Measurements from ENCODE around the gene GRM4.

The GRM4 gene

DNA sequence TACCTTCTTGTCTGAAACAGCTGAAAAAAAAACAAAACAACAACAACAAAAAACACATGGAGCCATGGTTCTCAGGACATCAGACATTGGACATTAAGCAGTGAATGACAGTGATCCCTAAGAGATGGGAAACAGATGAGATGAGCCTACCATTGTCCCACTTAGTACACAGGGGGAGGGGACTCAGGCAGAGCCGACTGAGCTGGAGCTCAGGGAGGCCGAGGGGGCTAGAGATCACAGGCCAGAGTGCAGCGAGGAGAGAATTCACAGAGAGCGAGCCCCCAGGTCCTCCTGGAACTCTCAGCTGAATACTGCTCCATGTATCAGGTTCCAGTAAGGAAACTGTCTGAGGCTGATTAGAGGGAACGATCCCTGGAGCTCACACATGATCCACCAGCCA lies 134.6 kb downstream of the GRM4 start:
- no peak for DNase-seq
- 72% methylated on average over 5 of the region's 5 CpGs for WGBS

DNA sequence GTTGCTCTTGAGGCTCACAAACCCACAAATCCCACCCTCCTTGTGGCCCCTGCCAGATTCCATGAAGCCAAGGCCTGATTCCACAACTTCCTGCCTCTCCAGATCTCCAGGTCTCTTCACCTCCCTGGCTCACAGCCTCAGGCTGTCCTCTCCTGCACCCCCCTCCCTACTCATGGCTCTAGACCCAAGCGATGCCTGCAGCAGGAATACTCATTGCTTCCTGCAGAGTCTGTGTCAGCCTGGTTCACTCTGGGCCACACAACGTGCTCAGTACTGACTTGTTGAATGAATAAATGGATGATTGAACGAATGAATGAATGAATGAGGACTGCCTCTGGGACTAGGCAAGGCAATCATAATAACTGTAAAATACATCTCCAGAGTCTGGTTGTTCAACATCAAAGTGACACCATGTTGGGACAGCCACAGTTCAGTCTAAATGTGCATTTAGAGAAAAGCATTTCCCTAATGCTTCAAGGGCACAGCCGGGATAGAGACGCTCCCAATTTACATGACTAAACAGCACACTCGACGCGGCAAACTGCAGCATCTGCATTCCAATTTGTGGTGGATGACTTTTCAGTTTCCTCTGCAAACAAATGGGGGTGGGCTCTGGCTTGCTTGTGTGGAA lies 139.9 kb downstream of the GRM4 start:
- H2AFZ ChIP-seq (ENCODE audit: low read depth, low read length), result no peak overlapping the region
- H2BK12ac ChIP-seq (ENCODE audit: low read length in 2 of 2), result no peak overlapping the region
- H4K91ac ChIP-seq (ENCODE audit: low read length), result no peak overlapping the region
- H4K8ac ChIP-seq (ENCODE audit: low read length), result no peak overlapping the region
- no peak overlapping the region for H2BK120ac ChIP-seq (ENCODE audit: low read depth, low read length)
- no peak overlapping the region for H3K14ac ChIP-seq (ENCODE audit: low read length in 2 of 2)
- H3K18ac ChIP-seq (ENCODE audit: low read depth in 1 of 2, low read length in 2 of 2), result no peak overlapping the region
- no peak overlapping the region for H2AK5ac ChIP-seq (ENCODE audit: low read length, severe bottlenecking)
- no peak overlapping the region for H3K4me3 ChIP-seq (ENCODE audit: insufficient read depth in 1 of 2, low read depth in 1 of 2, low read length in 2 of 2)
- no peak overlapping the region for H3K23ac ChIP-seq (ENCODE audit: low read length in 2 of 2)
- H3K27ac ChIP-seq (ENCODE audit: low read length, poor library complexity, severe bottlenecking), result no peak overlapping the region
- peaks cover 20 to 56% of the 10 kb centered on the region in 2 experiments for H3K27me3 ChIP-seq (ENCODE audit: control insufficient read depth in 1 of 2, insufficient read depth in 1 of 2, low read length in 2 of 2)
- DNase-seq, result no peak
- no peak overlapping the region for H3K9ac ChIP-seq (ENCODE audit: low read length)
- no peaks in the 10 kb centered on the region for H3K4me1 ChIP-seq (ENCODE audit: control insufficient read depth, insufficient read depth, low read depth, low read length)
- H2BK15ac ChIP-seq (ENCODE audit: low read depth, poor library complexity, severe bottlenecking), result no peak overlapping the region
- 27% methylated on average over 8 of the region's 8 CpGs for WGBS
- no peak overlapping the region for H3K4me2 ChIP-seq (ENCODE audit: low read length, poor library complexity, severe bottlenecking)
- H3K79me1 ChIP-seq (replicated peaks; ENCODE audit: low read length, poor library complexity, severe bottlenecking), result no peaks in the 10 kb centered on the region
- H3K9me3 ChIP-seq (ENCODE audit: control insufficient read depth, low read length), result peaks cover 45% of the 10 kb centered on the region
- no peak overlapping the region for H3K4ac ChIP-seq (ENCODE audit: low read depth in 1 of 2, low read length in 2 of 2)
- H3K36me3 ChIP-seq (ENCODE audit: control insufficient read depth in 1 of 2, insufficient read depth in 2 of 2, low read depth in 1 of 2, low read length in 2 of 2), result no peaks in the 10 kb centered on the region
- H2BK5ac ChIP-seq (ENCODE audit: low read depth, low read length, poor library complexity, severe bottlenecking), result no peak overlapping the region

More for the DNA sequence above, 134.6 kb downstream of the GRM4 start:
- Histone ChIP-seq H3K4me2 (ENCODE audit: low read length, poor library complexity, severe bottlenecking) (no peak overlapping the region), H2BK15ac (ENCODE audit: low read depth, poor library complexity, severe bottlenecking) (no peak overlapping the region), H3K27ac (ENCODE audit: low read length, poor library complexity, severe bottlenecking) (no peak overlapping the region), H3K9me3 (ENCODE audit: control insufficient read depth, low read length) (peaks cover 47% of the 10 kb centered on the region), H2BK5ac (ENCODE audit: low read depth, low read length, poor library complexity, severe bottlenecking) (no peak overlapping the region), H2AK5ac (ENCODE audit: low read length, severe bottlenecking) (no peak overlapping the region), H2BK12ac (ENCODE audit: low read length in 2 of 2) (no peak overlapping the region), H3K79me1 (replicated peaks; ENCODE audit: low read length, poor library complexity, severe bottlenecking) (no peaks in the 10 kb centered on the region), H3K4ac (ENCODE audit: low read depth in 1 of 2, low read length in 2 of 2) (no peak overlapping the region), H3K9ac (ENCODE audit: low read length) (no peak overlapping the region), H2AFZ (ENCODE audit: low read depth, low read length) (no peak overlapping the region), H3K18ac (ENCODE audit: low read depth in 1 of 2, low read length in 2 of 2) (no peak overlapping the region), H4K8ac (ENCODE audit: low read length) (no peak overlapping the region), H3K27me3 (ENCODE audit: control insufficient read depth in 1 of 2, insufficient read depth in 1 of 2, low read length in 2 of 2) (peaks cover 19 to 53% of the 10 kb centered on the region in 2 experiments), H4K91ac (ENCODE audit: low read length) (no peak overlapping the region), H3K4me1 (ENCODE audit: control insufficient read depth, insufficient read depth, low read depth, low read length) (no peaks in the 10 kb centered on the region), H3K23ac (ENCODE audit: low read length in 2 of 2) (no peak overlapping the region), H2BK120ac (ENCODE audit: low read depth, low read length) (no peak overlapping the region), H3K36me3 (ENCODE audit: control insufficient read depth in 1 of 2, insufficient read depth in 2 of 2, low read depth in 1 of 2, low read length in 2 of 2) (no peaks in the 10 kb centered on the region), H3K4me3 (ENCODE audit: insufficient read depth in 1 of 2, low read depth in 1 of 2, low read length in 2 of 2) (no peak overlapping the region), H3K14ac (ENCODE audit: low read length in 2 of 2) (no peak overlapping the region)

DNA sequence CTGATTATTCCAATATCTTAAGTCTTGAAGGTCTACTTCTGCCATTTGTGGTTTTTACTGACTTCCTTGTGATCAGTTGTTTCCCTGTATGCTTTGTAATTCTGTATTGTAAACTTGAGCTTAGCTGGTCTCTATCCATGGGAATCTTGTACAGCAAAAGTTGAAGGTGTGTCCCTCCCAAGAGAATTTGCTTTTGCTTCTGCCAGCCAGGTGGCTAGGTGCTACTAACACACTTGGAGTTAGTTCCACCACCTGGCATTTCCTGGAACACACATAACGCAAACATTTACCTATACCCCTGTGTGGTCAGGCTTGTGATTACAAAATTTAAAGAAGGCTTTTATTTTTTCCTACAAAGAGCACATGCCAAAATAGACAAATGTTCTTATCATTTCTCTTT lies 141.2 kb downstream of the GRM4 start:
- Histone ChIP-seq H3K4me3 (ENCODE audit: insufficient read depth in 1 of 2, low read depth in 1 of 2, low read length in 2 of 2) (no peak overlapping the region), H2BK12ac (ENCODE audit: low read length in 2 of 2) (no peak overlapping the region), H3K14ac (ENCODE audit: low read length in 2 of 2) (no peak overlapping the region), H2BK15ac (ENCODE audit: low read depth, poor library complexity, severe bottlenecking) (no peak overlapping the region), H3K4me2 (ENCODE audit: low read length, poor library complexity, severe bottlenecking) (no peak overlapping the region), H3K4ac (ENCODE audit: low read depth in 1 of 2, low read length in 2 of 2) (no peak overlapping the region), H3K27me3 (ENCODE audit: control insufficient read depth in 1 of 2, insufficient read depth in 1 of 2, low read length in 2 of 2) (peaks cover 20 to 54% of the 10 kb centered on the region in 2 experiments), H2BK5ac (ENCODE audit: low read depth, low read length, poor library complexity, severe bottlenecking) (no peak overlapping the region), H2AK5ac (ENCODE audit: low read length, severe bottlenecking) (no peak overlapping the region), H3K27ac (ENCODE audit: low read length, poor library complexity, severe bottlenecking) (no peak overlapping the region), H3K4me1 (ENCODE audit: control insufficient read depth, insufficient read depth, low read depth, low read length) (no peaks in the 10 kb centered on the region), H4K91ac (ENCODE audit: low read length) (no peak overlapping the region), H3K36me3 (ENCODE audit: control insufficient read depth in 1 of 2, insufficient read depth in 2 of 2, low read depth in 1 of 2, low read length in 2 of 2) (no peaks in the 10 kb centered on the region), H2AFZ (ENCODE audit: low read depth, low read length) (no peak overlapping the region), H3K18ac (ENCODE audit: low read depth in 1 of 2, low read length in 2 of 2) (no peak overlapping the region), H3K23ac (ENCODE audit: low read length in 2 of 2) (no peak overlapping the region), H3K79me1 (replicated peaks; ENCODE audit: low read length, poor library complexity, severe bottlenecking) (no peaks in the 10 kb centered on the region), H3K9ac (ENCODE audit: low read length) (no peak overlapping the region), H4K8ac (ENCODE audit: low read length) (no peak overlapping the region), H2BK120ac (ENCODE audit: low read depth, low read length) (no peak overlapping the region), H3K9me3 (ENCODE audit: control insufficient read depth, low read length) (peaks cover 32% of the 10 kb centered on the region)
- DNase-seq, result no peak
- WGBS, result 80% methylated on average over 1 of the region's 1 CpG

DNA sequence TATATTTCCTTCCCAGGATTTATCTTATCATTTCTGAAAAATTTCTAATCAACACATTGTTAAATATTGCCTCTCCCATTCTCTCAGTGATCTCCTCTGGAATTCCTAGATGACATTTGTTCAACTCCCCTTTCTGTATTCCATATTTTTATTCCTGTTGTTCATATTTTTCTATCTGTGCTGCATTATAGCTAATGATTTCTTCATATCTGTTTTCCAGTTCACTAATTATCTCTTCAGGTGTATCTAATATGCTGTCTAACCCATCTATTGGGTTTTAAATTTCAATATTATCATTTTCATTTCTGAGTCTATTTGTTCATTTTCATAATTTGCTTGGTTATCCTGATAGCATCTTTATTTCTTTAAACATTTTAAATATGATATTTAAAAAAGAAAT lies 141.9 kb downstream of the GRM4 start:
- no peak overlapping the region for H4K91ac ChIP-seq (ENCODE audit: low read length)
- H3K9me3 ChIP-seq (ENCODE audit: control insufficient read depth, low read length), result peaks cover 24% of the 10 kb centered on the region
- H3K27ac ChIP-seq (ENCODE audit: low read length, poor library complexity, severe bottlenecking), result no peak overlapping the region
- no peak overlapping the region for H3K4ac ChIP-seq (ENCODE audit: low read depth in 1 of 2, low read length in 2 of 2)
- DNase-seq, result no peak
- no peaks in the 10 kb centered on the region for H3K36me3 ChIP-seq (ENCODE audit: control insufficient read depth in 1 of 2, insufficient read depth in 2 of 2, low read depth in 1 of 2, low read length in 2 of 2)
- no peak overlapping the region for H3K14ac ChIP-seq (ENCODE audit: low read length in 2 of 2)
- no peaks in the 10 kb centered on the region for H3K79me1 ChIP-seq (replicated peaks; ENCODE audit: low read length, poor library complexity, severe bottlenecking)
- no peak overlapping the region for H2BK120ac ChIP-seq (ENCODE audit: low read depth, low read length)
- H2BK15ac ChIP-seq (ENCODE audit: low read depth, poor library complexity, severe bottlenecking), result no peak overlapping the region
- H2AK5ac ChIP-seq (ENCODE audit: low read length, severe bottlenecking), result no peak overlapping the region
- no peak overlapping the region for H3K18ac ChIP-seq (ENCODE audit: low read depth in 1 of 2, low read length in 2 of 2)
- H2BK12ac ChIP-seq (ENCODE audit: low read length in 2 of 2), result no peak overlapping the region
- no peak overlapping the region for H3K9ac ChIP-seq (ENCODE audit: low read length)
- no peak overlapping the region for H4K8ac ChIP-seq (ENCODE audit: low read length)
- no peak overlapping the region for H2AFZ ChIP-seq (ENCODE audit: low read depth, low read length)
- H3K4me2 ChIP-seq (ENCODE audit: low read length, poor library complexity, severe bottlenecking), result no peak overlapping the region
- H3K4me3 ChIP-seq (ENCODE audit: insufficient read depth in 1 of 2, low read depth in 1 of 2, low read length in 2 of 2), result no peak overlapping the region
- no peak overlapping the region for H2BK5ac ChIP-seq (ENCODE audit: low read depth, low read length, poor library complexity, severe bottlenecking)
- H3K27me3 ChIP-seq (ENCODE audit: control insufficient read depth in 1 of 2, insufficient read depth in 1 of 2, low read length in 2 of 2), result peaks cover 19 to 54% of the 10 kb centered on the region in 2 experiments
- no peaks in the 10 kb centered on the region for H3K4me1 ChIP-seq (ENCODE audit: control insufficient read depth, insufficient read depth, low read depth, low read length)
- no peak overlapping the region for H3K23ac ChIP-seq (ENCODE audit: low read length in 2 of 2)

Measured in mesenchymal stem cell (in vitro differentiated cells and primary cell).